Measurements from ENCODE around the gene SDCCAG8. TPM values are rescaled to one million over a fixed set of nuclear protein-coding genes. Genes with fewer than 3 reads are reported as not detected.

The SDCCAG8 gene
- total and polyA plus RNA-seq, 2 experiments from 2014 or later: 28.0 to 66.7 TPM

GRCh38 chr1:243520831-243521230, 265.0 kb downstream of the SDCCAG8 start:
- no peak overlapping the region for H2AFZ ChIP-seq
- H3K4me3 ChIP-seq: no peak overlapping the region
- H4K20me1 ChIP-seq (replicated peaks; ENCODE audit: insufficient read depth): no peaks in the 10 kb centered on the region
- 0 out of 2 replicates have a peak, but pooled peaks cover 3% of the 10 kb centered on the region for H3K4me1 ChIP-seq (ENCODE audit: insufficient read depth)
- no peak overlapping the region for H3K27ac ChIP-seq (ENCODE audit: low read depth)
- H3F3A ChIP-seq (replicated peaks; ENCODE audit: low read depth): no peaks in the 10 kb centered on the region
- no peak overlapping the region for H3K27ac Mint-ChIP-seq
- no peaks in the 10 kb centered on the region for H3K9me2 ChIP-seq (ENCODE audit: insufficient read depth)
- H3K27me3 Mint-ChIP-seq (ENCODE audit: insufficient read depth, low read depth, poor library complexity): no peaks in the 10 kb centered on the region
- H3K9me3 Mint-ChIP-seq: peaks cover 13% of the 10 kb centered on the region
- no peak for TF ChIP-seq ZNF114 (CRISPR knock-in tag; IDR thresholded peaks at IDR 0.05)
- TF ChIP-seq EZH2phosphoT487 (IDR thresholded peaks at IDR 0.05; ENCODE audit: unreplicated experiment): no peak
- TF ChIP-seq STAT1 (IDR thresholded peaks at IDR 0.05; ENCODE audit: unreplicated experiment): no peak
- no peak for TF ChIP-seq POLR2AphosphoS5 (IDR thresholded peaks at IDR 0.05; ENCODE audit: low read depth)
- TF ChIP-seq CREB1 (CRISPR knock-in tag; IDR thresholded peaks at IDR 0.05; ENCODE audit: low read depth): no peak
- TF ChIP-seq JUNB (IDR thresholded peaks at IDR 0.05; ENCODE audit: unreplicated experiment): no peak
- TF ChIP-seq EZH2 (IDR thresholded peaks at IDR 0.05; ENCODE audit: low read depth, unreplicated experiment): no peak
- TF ChIP-seq CTCF (conservative IDR thresholded peaks at IDR 0.05; ENCODE audit: low read depth in 2 of 2): no peak
- no peak for TF ChIP-seq NANOG (IDR thresholded peaks at IDR 0.05; ENCODE audit: borderline replicate concordance)
- TF ChIP-seq ETS1 (IDR thresholded peaks at IDR 0.05): no peak
- TF ChIP-seq, protein P1, sequence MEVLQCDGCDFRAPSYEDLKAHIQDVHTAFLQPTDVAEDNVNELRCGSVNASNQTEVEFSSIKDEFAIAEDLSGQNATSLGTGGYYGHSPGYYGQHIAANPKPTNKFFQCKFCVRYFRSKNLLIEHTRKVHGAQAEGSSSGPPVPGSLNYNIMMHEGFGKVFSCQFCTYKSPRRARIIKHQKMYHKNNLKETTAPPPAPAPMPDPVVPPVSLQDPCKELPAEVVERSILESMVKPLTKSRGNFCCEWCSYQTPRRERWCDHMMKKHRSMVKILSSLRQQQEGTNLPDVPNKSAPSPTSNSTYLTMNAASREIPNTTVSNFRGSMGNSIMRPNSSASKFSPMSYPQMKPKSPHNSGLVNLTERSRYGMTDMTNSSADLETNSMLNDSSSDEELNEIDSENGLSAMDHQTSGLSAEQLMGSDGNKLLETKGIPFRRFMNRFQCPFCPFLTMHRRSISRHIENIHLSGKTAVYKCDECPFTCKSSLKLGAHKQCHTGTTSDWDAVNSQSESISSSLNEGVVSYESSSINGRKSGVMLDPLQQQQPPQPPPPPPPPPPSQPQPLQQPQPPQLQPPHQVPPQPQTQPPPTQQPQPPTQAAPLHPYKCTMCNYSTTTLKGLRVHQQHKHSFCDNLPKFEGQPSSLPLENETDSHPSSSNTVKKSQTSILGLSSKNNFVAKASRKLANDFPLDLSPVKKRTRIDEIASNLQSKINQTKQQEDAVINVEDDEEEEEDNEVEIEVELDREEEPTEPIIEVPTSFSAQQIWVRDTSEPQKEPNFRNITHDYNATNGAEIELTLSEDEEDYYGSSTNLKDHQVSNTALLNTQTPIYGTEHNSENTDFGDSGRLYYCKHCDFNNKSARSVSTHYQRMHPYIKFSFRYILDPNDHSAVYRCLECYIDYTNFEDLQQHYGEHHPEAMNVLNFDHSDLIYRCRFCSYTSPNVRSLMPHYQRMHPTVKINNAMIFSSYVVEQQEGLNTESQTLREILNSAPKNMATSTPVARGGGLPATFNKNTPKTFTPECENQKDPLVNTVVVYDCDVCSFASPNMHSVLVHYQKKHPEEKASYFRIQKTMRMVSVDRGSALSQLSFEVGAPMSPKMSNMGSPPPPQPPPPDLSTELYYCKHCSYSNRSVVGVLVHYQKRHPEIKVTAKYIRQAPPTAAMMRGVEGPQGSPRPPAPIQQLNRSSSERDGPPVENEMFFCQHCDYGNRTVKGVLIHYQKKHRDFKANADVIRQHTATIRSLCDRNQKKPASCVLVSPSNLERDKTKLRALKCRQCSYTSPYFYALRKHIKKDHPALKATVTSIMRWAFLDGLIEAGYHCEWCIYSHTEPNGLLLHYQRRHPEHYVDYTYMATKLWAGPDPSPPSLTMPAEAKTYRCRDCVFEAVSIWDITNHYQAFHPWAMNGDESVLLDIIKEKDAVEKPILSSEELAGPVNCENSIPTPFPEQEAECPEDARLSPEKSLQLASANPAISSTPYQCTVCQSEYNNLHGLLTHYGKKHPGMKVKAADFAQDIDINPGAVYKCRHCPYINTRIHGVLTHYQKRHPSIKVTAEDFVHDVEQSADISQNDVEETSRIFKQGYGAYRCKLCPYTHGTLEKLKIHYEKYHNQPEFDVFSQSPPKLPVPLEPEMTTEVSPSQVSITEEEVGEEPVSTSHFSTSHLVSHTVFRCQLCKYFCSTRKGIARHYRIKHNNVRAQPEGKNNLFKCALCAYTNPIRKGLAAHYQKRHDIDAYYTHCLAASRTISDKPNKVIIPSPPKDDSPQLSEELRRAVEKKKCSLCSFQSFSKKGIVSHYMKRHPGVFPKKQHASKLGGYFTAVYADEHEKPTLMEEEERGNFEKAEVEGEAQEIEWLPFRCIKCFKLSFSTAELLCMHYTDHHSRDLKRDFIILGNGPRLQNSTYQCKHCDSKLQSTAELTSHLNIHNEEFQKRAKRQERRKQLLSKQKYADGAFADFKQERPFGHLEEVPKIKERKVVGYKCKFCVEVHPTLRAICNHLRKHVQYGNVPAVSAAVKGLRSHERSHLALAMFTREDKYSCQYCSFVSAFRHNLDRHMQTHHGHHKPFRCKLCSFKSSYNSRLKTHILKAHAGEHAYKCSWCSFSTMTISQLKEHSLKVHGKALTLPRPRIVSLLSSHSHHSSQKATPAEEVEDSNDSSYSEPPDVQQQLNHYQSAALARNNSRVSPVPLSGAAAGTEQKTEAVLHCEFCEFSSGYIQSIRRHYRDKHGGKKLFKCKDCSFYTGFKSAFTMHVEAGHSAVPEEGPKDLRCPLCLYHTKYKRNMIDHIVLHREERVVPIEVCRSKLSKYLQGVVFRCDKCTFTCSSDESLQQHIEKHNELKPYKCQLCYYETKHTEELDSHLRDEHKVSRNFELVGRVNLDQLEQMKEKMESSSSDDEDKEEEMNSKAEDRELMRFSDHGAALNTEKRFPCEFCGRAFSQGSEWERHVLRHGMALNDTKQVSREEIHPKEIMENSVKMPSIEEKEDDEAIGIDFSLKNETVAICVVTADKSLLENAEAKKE (CRISPR knock-in tag; IDR thresholded peaks at IDR 0.05): no peak
- no peak for TF ChIP-seq ZNF331 (CRISPR knock-in tag; IDR thresholded peaks at IDR 0.05; ENCODE audit: low read depth)
- DNase-seq (ENCODE audit: low spot score) (no peak), ATAC-seq (no peak)
- H3K36me3 Mint-ChIP-seq (ENCODE audit: low read depth): peaks cover 25% of the 10 kb centered on the region; the same call in 2 of the 3 replicates
- no peaks in the 10 kb centered on the region for H3K36me3 ChIP-seq (ENCODE audit: insufficient read depth)
- no peak overlapping the region for H3K4me2 ChIP-seq
- H3K79me2 ChIP-seq (replicated peaks; ENCODE audit: insufficient read depth): no peaks in the 10 kb centered on the region
- no peaks in the 10 kb centered on the region for H3K27me3 ChIP-seq (ENCODE audit: insufficient read depth)
- no peak overlapping the region for H3K4me3 Mint-ChIP-seq
- H3K4me1 Mint-ChIP-seq: peaks cover 16% of the 10 kb centered on the region

Measured in GM23338 (cell line).